HepG2 (cell line): Measurements from ENCODE around the gene PRCD. TPM values are rescaled to one million over a fixed set of nuclear protein-coding genes. Genes with fewer than 3 reads are reported as not detected.

Experiments
- ADNP ChIP-seq: sonication (generic); formaldehyde crosslinking; IDR thresholded peaks from 2 replicates; pipeline ENCODE4 v1.4.0; 2020; ENCODE audit warnings: missing genetic modification reagents
- ARNTL ChIP-seq: sonication (generic); formaldehyde crosslinking; IDR thresholded peaks from 2 replicates; pipeline ENCODE4 v1.4.0; 2020; ENCODE audit warnings: mild to moderate bottlenecking, missing genetic modification reagents
- CENPT ChIP-seq: sonication (generic); formaldehyde crosslinking; IDR thresholded peaks from 2 replicates; pipeline ENCODE4 v1.8.0; 2022; ENCODE audit warnings: low read depth, mild to moderate bottlenecking, moderate library complexity, missing genetic modification reagents
- JUN ChIP-seq: sonication (generic); formaldehyde crosslinking; IDR thresholded peaks from 2 replicates; pipeline ENCODE4 v1.4.0; 2020; ENCODE audit warnings: mild to moderate bottlenecking, missing genetic modification reagents
- MAFK ChIP-seq, 2 experiments: IDR thresholded peaks in 1 of 2; conservative IDR thresholded peaks in 1 of 2; 2 replicates each; pipeline ENCODE4 v1.6.1; 2011; ENCODE audit warnings: improper control_type of control experiment in 2 of 2, low read length in 2 of 2
- MAX ChIP-seq: IDR thresholded peaks from 2 replicates; pipeline ENCODE4 v1.6.1; 2012; ENCODE audit warnings: inconsistent platforms
- MED8 ChIP-seq: sonication (generic); formaldehyde crosslinking; IDR thresholded peaks from 2 replicates; pipeline ENCODE4 v1.8.1; 2023; ENCODE audit warnings: mild to moderate bottlenecking, missing genetic modification reagents; ENCODE audit not compliant: insufficient replicate concordance
- PHF21A ChIP-seq: sonication (generic); formaldehyde crosslinking; IDR thresholded peaks from 2 replicates; pipeline ENCODE4 v1.5.0; 2020; ENCODE audit warnings: mild to moderate bottlenecking, missing genetic modification reagents
- SMYD3 ChIP-seq: sonication (generic); formaldehyde crosslinking; IDR thresholded peaks from 2 replicates; pipeline ENCODE4 v1.8.1; 2023; ENCODE audit warnings: mild to moderate bottlenecking, missing genetic modification reagents
- SP5 ChIP-seq: IDR thresholded peaks from 2 replicates; pipeline ENCODE4 v1.6.1; 2016; ENCODE audit warnings: low read depth, borderline replicate concordance
- ZNF224 ChIP-seq: sonication (generic); formaldehyde crosslinking; IDR thresholded peaks from 2 replicates; pipeline ENCODE4 v1.5.0; 2020; ENCODE audit warnings: mild to moderate bottlenecking, missing genetic modification reagents
- ZNF232 ChIP-seq: sonication (generic); formaldehyde crosslinking; IDR thresholded peaks from 2 replicates; pipeline ENCODE4 v1.4.0; 2020; ENCODE audit warnings: missing genetic modification reagents, borderline replicate concordance
- ZNF549 ChIP-seq: sonication (generic); formaldehyde crosslinking; IDR thresholded peaks from 2 replicates; pipeline ENCODE4 v1.5.0; 2020; ENCODE audit warnings: missing genetic modification reagents
- ZNF609 ChIP-seq: sonication (generic); formaldehyde crosslinking; IDR thresholded peaks from 2 replicates; pipeline ENCODE4 v1.4.0; 2020; ENCODE audit warnings: mild to moderate bottlenecking, missing genetic modification reagents, borderline replicate concordance
- ZNF614 ChIP-seq: IDR thresholded peaks from 2 replicates; pipeline ENCODE4 v1.6.1; 2018; ENCODE audit warnings: missing biosample characterization, missing genetic modification reagents, inconsistent platforms, borderline replicate concordance
- ZNF782 ChIP-seq: sonication (generic); formaldehyde crosslinking; IDR thresholded peaks from 2 replicates; pipeline ENCODE4 v1.4.0; 2020; ENCODE audit warnings: missing genetic modification reagents, mild to moderate bottlenecking, borderline replicate concordance
- ZSCAN20 ChIP-seq: sonication (generic); formaldehyde crosslinking; IDR thresholded peaks from 2 replicates; pipeline ENCODE4 v1.4.0; 2020; ENCODE audit warnings: missing genetic modification reagents, mild to moderate bottlenecking, borderline replicate concordance
- ZSCAN31 ChIP-seq: sonication (generic); formaldehyde crosslinking; IDR thresholded peaks from 2 replicates; pipeline ENCODE4 v1.5.0; 2020; ENCODE audit warnings: low read depth, mild to moderate bottlenecking, missing genetic modification reagents
- polyA plus RNA-seq, 8 experiments: library from polyadenylated mRNA; depleted of rRNA in 3 of 8; stranded (reverse) in 7 of 8; unstranded in 1 of 8; fragments of >200 nt; fragmentation: Illumina TruSeq in 4 of 8; extraction: Trizol in 4 of 8; gene quantifications; 2 replicates each; pipeline versions ENCODE4 v1.2.1 to v1.2.3, GENCODE V29; 2011 to 2016; ENCODE audit warnings: low read depth in 4 of 8, missing spikeins in 1 of 8, mixed read lengths in 1 of 8; ENCODE audit not compliant: insufficient read depth in 1 of 8
- total RNA-seq, 5 experiments: library from RNA; depleted of rRNA; stranded (reverse); fragments of >200 nt; fragmentation: Illumina TruSeq; extraction: Trizol; gene quantifications; 2 replicates each; pipeline ENCODE4 v1.2.3, GENCODE V29; 2016; ENCODE audit warnings: low read depth in 1 of 5
- TF ChIP-seq, protein P1 (sequence below): sonication (generic); formaldehyde crosslinking; conservative IDR thresholded peaks from 2 replicates; pipeline ENCODE4 v1.4.0; 2020; ENCODE audit warnings: mild to moderate bottlenecking, missing genetic modification reagents, moderate library complexity
- TF ChIP-seq, protein P2 (sequence below): fragments of 450-650 bp; IDR thresholded peaks from 2 replicates; pipeline ENCODE4 v1.6.1; 2016

The PRCD gene
- total and polyA plus RNA-seq, 2 of the 13 experiments (the other 11 are each of a cell fraction or from before 2014, with no cell fraction given) = 0.51 TPM; not detected in 1

DNA sequence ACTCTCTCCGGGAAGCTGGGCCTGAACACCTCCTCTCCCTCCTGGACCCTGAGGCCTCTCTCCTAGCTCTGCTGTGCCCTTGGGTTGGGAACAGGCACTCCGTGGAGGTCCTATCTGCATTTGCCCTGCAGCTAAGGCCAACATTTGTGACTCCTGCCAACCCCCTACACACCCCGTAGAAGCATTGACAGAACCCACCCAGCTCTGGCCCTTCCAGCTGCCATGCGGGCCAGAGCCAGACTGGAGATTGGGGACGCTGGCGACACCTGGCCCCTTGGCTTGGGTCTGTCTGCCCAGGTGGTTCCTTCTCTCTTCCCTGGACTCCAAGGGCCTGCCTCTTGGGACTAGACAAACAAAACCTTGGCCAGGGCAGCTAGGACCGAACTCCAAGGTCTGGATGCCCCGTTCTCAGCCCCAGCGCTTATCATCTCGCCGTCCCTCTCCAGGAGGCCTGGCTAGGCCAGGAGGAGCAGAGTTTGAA lies 38.0 kb upstream of the PRCD start (continued):
- no peak for TF ChIP-seq MAFK (conservative IDR thresholded peaks at IDR 0.05 in 1 of 2, IDR thresholded peaks at IDR 0.05 in 1 of 2; ENCODE audit: low read length in 2 of 2)
- TF ChIP-seq ZNF609 (CRISPR knock-in tag) = peak; percentile 61; the same call in 1 of the 2 replicates
- no peak for TF ChIP-seq ZSCAN20 (CRISPR knock-in tag)
- TF ChIP-seq ADNP (CRISPR knock-in tag) = no peak
- TF ChIP-seq ZNF614 = 0 out of 2 replicates have a peak, but pooled peaks have one; percentile 6
- TF ChIP-seq ZNF232 = no peak
- peak; percentile 12 for TF ChIP-seq MED8
- 0 out of 2 replicates have a peak, but pooled peaks have one; percentile 18 for TF ChIP-seq CENPT (CRISPR knock-in tag)
- TF ChIP-seq JUN (CRISPR knock-in tag) = no peak
- no peak for TF ChIP-seq SMYD3
- TF ChIP-seq MAX = no peak
- TF ChIP-seq, protein P1, sequence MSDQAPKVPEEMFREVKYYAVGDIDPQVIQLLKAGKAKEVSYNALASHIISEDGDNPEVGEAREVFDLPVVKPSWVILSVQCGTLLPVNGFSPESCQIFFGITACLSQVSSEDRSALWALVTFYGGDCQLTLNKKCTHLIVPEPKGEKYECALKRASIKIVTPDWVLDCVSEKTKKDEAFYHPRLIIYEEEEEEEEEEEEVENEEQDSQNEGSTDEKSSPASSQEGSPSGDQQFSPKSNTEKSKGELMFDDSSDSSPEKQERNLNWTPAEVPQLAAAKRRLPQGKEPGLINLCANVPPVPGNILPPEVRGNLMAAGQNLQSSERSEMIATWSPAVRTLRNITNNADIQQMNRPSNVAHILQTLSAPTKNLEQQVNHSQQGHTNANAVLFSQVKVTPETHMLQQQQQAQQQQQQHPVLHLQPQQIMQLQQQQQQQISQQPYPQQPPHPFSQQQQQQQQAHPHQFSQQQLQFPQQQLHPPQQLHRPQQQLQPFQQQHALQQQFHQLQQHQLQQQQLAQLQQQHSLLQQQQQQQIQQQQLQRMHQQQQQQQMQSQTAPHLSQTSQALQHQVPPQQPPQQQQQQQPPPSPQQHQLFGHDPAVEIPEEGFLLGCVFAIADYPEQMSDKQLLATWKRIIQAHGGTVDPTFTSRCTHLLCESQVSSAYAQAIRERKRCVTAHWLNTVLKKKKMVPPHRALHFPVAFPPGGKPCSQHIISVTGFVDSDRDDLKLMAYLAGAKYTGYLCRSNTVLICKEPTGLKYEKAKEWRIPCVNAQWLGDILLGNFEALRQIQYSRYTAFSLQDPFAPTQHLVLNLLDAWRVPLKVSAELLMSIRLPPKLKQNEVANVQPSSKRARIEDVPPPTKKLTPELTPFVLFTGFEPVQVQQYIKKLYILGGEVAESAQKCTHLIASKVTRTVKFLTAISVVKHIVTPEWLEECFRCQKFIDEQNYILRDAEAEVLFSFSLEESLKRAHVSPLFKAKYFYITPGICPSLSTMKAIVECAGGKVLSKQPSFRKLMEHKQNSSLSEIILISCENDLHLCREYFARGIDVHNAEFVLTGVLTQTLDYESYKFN = peak; percentile 59
- TF ChIP-seq SP5 = no peak
- TF ChIP-seq ZNF224 (CRISPR knock-in tag) = no peak
- TF ChIP-seq, protein P2, sequence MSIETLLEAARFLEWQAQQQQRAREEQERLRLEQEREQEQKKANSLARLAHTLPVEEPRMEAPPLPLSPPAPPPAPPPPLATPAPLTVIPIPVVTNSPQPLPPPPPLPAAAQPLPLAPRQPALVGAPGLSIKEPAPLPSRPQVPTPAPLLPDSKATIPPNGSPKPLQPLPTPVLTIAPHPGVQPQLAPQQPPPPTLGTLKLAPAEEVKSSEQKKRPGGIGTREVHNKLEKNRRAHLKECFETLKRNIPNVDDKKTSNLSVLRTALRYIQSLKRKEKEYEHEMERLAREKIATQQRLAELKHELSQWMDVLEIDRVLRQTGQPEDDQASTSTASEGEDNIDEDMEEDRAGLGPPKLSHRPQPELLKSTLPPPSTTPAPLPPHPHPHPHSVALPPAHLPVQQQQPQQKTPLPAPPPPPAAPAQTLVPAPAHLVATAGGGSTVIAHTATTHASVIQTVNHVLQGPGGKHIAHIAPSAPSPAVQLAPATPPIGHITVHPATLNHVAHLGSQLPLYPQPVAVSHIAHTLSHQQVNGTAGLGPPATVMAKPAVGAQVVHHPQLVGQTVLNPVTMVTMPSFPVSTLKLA = no peak
- TF ChIP-seq ZNF549 (CRISPR knock-in tag) = no peak
- TF ChIP-seq ZSCAN31 (CRISPR knock-in tag) = 0 out of 2 replicates have a peak, but pooled peaks have one; percentile 3
- no peak for TF ChIP-seq ARNTL (CRISPR knock-in tag)
- 0 out of 2 replicates have a peak, but pooled peaks have one; percentile 8 for TF ChIP-seq PHF21A (CRISPR knock-in tag)
- TF ChIP-seq ZNF782 (CRISPR knock-in tag) = peak; percentile 47; the same call in 1 of the 2 replicates
